ENCODE data around the gene ANKS4B.

The ANKS4B gene

GRCh38 chr16:21300309-21301167, 67.0 kb downstream of the ANKS4B start:
- peak in 12 of 14 donors; percentile 55 to 96 (median 78) for DNase-seq

GRCh38 chr16:21301168-21301894, 67.8 kb downstream of the ANKS4B start:
- DNase-seq: peak in 4 of 14 donors; percentile 16 to 40 (median 29)

GRCh38 chr16:21301895-21302291, 68.4 kb downstream of the ANKS4B start:
- no peak for DNase-seq

- DNase-seq: no peak
Measured at GRCh38 chr16:21302454-21302853, 69.0 kb downstream of the ANKS4B start.

- DNase-seq: no peak
Measured at GRCh38 chr16:21302898-21303528, 69.5 kb downstream of the ANKS4B start.

Data from C1 segment of cervical spinal cord (tissue), 14 donors.